ENCODE measurements around the gene HTR3B.
"Not testable (repeated sequence)": the region's sequence is repeated elsewhere in the genome, so short reads cannot be mapped to it uniquely, and the experiment has no call there.

The HTR3B gene, protein sequence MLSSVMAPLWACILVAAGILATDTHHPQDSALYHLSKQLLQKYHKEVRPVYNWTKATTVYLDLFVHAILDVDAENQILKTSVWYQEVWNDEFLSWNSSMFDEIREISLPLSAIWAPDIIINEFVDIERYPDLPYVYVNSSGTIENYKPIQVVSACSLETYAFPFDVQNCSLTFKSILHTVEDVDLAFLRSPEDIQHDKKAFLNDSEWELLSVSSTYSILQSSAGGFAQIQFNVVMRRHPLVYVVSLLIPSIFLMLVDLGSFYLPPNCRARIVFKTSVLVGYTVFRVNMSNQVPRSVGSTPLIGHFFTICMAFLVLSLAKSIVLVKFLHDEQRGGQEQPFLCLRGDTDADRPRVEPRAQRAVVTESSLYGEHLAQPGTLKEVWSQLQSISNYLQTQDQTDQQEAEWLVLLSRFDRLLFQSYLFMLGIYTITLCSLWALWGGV

DNA sequence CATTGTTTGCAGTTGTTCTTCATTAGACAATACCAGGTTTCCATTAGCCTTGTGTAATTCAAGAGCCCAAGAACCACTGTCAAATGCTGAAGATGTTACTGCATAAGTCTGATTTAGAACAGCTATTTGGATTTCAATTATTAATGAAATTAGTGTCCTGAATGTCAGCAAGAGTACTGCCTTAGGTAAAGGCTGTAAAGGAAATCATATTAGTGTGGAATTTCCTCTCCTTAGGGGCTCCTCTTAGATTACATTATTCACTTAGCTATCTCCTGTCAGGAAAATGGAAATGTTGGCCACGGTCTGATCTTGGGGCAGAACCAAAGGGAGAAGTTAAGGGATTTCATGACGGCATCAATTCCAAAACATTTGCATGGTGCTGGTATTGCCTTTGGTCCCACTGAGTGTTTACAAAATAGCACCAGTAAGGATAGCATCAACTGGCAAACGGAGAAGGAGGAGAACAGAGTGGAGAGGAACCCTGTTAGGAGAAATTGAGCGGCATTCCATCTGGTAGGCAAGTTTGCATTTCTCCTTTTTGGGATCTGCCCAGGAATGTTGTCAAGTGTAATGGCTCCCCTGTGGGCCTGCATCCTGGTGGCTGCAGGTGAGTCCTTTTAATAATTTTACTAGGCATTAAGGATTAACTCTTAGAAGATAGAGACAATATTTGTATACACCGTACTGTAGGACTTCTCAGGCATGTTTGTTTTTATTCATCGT lies at the start of gene HTR3B:
TSS of gene HTR3B (plus strand) at position 418 of the 723 bp plus-strand sequence. CDS start at position 556, 138 bp downstream.
- DNase-seq (ENCODE audit: low read depth in 2 of 2): no peak

DNA sequence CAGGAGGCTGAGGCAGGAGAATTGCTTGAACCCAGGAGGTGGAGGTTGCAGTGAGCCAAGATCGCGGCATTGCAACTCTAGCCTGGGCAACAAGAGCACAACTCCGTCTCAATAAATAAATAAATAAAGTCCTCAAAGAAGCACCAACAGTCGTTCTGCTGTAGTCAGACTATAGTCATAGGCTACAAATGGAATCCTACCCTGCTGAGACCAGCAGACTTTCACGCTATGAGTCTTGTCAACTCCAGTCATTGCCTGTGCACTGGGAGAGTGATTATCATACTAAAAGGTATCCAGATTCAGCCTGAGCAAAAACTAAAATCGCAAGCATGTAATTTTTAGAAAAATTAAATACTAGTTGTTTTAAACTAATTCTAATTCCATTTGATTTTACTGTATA lies 48.8 kb upstream of the HTR3B start:
- DNase-seq (ENCODE audit: low read depth in 2 of 2): no peak

DNA sequence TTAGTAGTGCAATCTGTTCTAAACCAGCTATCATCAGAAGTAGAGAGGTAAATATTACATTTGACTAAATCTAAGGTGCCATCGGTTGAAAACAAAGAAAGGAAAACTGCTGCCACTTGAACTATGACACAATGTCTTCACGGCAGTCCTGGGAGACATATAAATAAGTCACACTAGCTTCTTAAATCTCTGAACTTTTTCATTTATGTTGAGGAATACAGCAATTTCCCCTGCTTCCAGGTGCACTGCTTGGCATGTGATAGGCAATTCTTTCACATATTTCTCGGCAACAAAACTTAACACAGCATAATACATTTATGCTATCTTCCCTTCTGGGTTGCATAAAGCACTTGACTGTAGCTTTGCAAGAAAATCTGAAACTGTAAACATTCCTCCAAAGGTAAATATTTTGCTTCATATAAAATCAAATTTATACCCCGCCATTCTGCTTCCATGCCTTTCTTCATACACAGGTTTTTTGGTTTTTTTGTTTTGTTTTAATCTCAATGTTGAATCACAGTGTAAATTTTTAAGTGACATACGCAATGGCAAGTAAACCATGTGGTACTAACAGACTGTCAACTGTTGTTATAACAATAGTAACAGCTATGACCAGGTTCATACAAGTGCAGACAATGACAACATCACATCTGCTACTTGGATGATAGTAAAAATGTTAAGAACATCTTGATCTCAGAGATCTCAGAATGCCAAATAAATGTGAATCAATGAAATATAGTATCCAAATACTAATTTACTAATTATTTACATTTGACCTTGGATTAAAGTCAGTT lies 47.4 kb upstream of the HTR3B start:
- DNase-seq (ENCODE audit: low read depth in 2 of 2): no peak

DNA sequence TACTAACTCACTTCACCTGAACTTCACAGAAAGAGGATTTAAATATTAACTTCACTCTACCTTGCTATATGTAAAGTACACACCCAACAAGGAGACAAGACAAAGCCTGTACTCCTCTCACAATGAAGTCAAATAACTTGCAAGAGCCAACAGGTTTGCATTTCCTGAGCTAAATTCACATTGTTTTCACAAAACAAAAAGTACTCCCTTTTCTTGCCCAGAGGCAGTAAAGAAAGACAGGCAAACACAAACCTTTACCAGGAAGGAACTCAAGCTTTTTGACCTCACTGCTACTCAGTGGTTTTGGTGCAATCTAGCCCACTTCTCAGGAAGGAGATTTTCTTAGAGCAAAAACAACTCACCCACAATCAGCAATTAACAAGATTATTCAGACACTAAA lies 44.9 kb upstream of the HTR3B start:
- DNase-seq (ENCODE audit: low read depth in 2 of 2): no peak

DNA sequence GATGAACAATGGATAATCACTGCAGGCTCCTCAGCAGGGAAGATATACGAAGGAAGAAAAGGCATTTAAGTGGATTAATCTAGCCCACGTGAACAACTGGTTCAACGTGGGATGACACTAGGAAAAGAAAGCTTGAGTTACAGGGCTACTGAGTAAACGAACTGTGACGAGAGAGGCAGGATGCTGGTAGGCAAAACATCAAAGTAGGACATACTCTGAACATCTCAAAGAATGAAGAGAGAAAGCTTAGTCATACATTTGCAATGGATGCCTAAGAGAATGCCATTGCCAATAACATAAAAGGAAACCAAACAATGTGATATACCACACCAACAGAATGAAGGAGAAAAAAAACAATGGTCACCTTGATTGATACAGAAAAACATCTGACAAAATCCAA lies 42.2 kb upstream of the HTR3B start:
- no peak for DNase-seq (ENCODE audit: low read depth in 2 of 2)

DNA sequence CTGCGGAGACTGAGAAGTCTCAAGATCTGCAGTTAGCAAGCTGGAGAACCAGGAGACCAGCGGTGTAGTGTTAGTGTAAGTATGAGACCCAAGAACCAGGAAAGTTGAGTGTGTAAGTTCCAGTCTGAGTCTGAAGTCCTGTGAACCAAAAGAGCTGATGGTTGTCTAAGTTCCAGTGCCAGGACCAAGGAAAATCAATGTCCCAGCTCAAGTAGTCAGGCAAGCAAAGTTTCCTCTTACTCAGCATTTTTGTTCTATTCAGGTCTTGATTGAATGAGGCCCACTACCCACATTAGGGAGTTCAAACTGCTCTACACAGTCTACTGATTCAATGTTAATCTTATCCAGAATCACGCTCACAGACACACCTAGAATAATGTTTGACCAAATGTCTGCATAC lies 40.2 kb upstream of the HTR3B start:
- DNase-seq (ENCODE audit: low read depth in 2 of 2): no peak

DNA sequence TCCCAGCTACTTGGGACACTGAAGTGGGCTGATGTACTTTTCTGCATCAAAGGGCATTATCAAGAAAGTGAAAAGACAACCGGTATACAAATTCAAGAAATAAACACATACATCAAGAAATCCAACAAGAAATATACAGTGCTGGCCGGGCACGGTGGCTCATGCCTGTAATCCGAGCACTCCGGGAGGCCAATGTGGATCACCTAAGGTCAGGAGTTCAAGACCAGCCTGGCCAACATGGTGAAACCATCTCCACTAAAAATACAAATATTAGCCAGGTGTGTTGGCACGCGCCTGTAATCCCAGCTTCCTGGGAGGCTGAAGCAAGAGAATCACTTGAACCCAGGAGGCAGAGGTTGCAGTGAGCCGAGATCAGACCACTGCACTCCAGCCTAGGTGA lies 38.7 kb upstream of the HTR3B start:
- DNase-seq (ENCODE audit: low read depth in 2 of 2): no peak

DNA sequence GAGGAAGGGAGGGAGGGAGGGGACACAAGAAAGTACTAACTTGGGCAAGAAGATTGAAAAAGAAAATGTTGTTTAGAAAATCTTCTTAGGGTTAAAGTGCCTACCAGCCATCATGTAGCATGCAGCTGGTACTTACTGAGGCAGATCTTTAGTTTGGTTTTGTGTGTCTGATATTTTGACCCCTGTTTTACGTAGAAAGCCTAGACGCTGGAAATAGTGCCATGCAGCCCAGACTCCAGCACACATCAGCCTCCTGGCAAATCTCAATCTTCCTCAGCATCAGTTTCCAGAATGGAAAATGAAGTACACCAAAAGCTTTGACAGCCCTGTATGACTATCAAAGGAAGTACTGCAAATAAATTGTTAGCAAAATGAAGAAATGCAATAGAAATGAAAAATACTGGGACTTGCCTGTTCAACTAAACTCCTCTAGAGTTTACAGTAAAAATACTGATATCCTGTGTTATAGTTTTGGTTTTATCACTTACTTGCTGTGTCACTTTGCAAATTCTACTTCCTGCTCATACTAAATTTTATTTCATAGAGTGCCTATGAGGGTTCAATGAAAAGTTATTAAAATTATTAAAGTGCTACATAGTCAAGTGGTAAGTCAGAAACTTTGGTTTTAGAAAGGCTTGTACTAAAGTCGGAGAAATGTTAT lies 36.6 kb upstream of the HTR3B start:
- DNase-seq (ENCODE audit: low read depth in 2 of 2): no peak

DNA sequence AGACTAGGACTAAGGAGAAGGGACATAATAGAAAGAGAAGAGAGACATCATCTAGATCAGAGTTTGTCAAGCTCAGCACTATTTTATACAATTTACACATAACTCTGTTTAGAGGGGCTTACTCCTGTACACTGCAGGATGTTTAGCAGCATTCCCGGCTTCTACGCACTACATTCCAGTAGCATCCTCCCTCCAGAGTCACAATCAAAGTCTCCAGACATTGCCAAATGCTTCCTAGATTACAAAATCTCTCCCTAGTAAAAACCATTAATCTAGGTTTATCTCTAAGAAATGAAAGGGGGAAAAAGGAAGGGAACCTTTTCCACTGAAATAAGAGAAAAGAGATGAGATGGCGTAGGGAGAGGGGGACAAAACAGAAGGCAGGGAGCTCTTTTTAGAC lies 33.3 kb upstream of the HTR3B start:
- DNase-seq (ENCODE audit: low read depth in 2 of 2): no peak

DNA sequence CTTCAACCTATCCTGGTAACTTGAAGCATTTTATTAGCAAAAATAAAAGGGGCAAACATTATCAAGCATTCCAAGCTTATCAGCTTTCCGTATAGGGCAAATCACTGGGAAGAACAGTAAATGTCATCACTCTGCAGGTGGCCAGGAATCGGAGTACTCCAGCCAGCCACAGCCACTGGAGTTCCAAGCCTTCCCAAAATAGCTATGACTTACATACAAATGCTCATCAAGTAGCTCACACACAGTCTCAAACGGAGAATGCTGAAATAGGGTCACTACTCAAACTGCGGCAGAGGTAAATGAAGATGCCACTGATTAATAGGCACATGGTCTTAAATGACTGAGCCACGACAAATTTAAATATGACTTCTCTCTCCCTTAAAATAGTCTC lies 31.4 kb upstream of the HTR3B start:
- no peak for DNase-seq (ENCODE audit: low read depth in 2 of 2)

DNA sequence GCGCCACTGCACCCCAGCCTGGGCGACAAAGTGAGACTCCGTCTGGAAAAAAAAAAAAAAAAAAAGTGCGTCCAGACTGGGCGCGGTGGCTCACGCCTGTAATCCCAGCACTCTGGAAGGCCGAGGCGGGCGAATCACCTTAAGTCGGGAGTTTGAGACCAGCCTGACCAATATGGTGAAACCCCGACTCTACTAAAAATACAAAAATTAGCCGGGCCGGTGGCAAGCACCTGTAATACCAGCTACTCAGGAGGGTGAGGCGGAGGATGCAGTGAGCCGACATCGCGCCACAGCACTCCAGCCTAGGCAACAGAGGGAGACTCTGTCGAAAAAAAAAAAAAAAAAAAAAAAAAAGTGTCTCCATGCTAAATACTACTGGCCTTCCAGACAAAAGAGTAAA lies 30.5 kb upstream of the HTR3B start:
- DNase-seq (ENCODE audit: low read depth in 2 of 2): no peak

DNA sequence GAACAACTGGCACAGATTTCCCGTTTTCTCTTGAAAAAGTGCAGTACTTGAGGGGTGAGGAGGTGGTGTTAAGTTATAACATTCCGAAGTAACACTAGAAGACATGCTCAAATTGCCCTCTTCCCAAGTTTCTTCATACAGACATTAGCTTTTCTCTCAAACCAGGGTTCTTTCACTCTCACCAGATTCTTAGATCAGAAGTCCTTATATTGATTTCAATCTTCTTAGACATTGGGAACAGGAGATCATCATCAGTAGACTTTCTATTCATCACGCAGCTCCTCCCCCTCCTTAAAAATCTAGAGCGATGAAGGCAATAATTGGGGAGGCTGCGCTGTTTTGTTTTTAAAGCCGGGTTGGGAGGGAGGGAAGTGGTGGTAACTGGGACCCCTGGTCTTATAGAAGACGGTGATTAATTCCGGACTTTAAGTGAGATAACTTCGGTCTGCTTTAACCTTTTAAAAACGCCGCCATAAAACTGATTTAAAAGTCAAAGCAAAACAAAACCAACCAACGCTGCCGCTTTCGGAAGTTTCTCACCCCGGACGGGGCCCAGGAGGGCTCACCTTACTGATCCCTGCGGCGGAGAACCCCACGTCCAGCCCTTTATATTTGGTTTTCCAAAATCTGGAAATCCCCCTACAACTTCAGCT lies 29.9 kb upstream of the HTR3B start:
- DNase-seq (ENCODE audit: low read depth in 2 of 2): no peak

DNA sequence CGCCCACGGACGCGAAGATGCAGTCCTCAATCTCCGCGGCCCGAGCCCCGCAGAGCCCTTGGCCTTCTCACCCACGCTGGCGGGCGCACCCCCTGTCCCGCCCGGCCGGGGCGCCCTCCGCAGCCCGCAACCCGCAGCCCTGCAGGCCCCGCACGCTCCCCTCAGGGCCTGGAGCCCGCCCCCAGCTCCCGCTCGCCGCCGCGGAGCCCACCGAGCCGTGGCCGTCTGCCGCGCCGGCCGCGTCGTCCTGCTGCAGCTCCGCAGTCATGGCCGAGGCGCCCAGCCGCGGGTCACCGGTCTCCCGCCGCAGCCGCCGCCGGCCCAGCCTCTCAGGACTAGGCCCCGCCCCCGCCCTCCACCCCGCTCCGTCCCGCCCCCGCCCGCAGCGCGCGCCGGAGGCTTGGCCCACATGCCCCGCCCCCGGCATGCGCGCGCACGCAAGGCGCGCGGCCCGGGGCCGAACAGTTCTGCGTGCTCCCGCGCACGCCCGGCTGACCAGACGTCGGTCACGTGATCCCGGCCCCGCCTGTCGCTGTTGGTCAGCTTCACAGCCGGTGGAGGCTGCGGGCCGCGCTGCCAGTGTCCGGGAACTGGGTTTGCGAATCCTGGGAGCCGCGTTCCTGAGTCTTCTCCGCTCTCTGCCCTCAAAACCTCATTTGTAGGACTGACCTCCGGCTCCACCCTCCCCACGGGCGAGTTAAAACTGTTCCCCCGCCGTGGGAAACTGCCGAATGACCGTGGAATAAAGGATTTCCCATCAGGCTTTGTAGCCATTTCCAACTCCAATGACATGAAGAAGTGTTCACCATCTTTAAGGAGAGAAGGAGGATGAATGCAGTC lies 29.1 kb upstream of the HTR3B start, which contains the start of gene USP28:
TSS of gene USP28 (minus strand) at position 339 of the 840 bp plus-strand sequence. CDS start at position 268, 71 bp downstream.
- peak; percentile 72 to 79 for DNase-seq (ENCODE audit: low read depth in 2 of 2)

DNA sequence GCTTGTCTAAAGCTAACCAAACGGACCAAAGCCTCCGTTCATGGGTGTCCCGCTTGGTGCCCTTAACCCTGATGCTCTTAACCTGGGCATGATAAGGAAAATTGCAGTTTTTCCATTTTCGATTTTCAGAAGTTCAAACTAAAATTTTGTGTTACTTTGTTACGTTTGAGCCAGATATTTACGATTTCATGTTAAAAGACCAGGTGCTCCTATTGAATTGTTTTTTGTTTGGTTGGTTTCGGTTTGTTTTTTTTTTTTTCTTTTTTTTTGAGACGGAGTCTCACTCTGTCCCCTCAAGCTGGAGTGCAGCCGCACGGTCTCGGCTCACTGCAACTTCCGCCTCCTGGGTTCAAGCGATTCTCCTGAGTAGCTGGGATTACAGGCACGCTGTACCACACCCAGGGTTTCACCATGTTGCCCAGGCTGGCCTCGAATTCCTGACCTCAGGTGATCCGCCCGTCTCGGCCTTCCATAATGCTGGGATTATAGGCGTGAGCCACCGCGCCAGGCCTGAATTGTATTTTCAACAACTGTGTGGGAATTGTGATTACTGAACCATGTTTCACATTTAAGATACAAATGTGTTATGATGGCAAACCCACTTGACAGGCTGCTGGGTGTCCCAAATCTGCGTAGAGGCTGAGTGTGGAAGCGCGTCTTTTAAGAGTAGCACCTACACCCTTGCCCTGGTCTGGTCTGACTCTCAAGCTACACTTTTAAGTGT lies 28.4 kb upstream of the HTR3B start:
- no peak for DNase-seq (ENCODE audit: low read depth in 2 of 2)

DNA sequence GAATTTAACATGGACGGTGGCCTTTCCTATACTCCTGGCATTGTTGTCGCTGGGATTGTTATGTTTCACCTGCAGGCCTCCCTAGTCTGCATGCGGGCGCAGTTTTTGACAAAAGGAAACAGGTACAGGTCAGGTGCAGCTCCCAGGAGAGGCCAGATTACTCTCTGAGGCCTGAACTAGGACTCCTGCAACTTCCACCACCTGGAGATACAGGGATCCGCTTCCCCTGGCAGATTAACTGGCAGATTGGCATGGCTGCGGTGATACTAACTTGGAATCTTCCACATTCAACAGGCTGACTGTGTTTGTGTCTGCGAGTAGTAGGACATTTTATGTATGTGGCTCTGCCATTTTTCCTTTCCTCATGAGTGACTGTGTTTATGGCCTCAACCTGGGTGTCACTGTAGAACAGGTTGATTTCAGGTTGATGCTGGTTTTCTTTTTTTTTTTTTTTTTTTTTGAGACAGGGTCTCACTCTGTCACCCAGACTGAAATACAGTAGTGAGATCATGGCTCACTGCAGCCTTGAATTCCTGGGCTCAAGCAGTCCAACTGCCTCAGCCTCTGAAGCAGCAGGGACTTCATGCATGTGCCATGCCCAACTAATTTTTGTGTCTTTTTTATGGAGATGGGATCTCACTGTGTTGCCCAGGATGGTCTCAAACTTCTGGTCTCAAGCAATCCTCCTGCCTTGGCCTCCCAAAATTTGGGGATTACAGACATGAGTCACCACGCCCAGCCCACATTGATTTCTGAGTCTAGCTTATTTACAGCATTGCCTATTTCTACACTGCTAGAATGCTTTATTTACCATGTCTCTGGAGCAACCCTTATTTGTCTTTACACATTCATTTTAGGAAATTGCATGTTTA lies 27.6 kb upstream of the HTR3B start:
- DNase-seq (ENCODE audit: low read depth in 2 of 2): no peak

DNA sequence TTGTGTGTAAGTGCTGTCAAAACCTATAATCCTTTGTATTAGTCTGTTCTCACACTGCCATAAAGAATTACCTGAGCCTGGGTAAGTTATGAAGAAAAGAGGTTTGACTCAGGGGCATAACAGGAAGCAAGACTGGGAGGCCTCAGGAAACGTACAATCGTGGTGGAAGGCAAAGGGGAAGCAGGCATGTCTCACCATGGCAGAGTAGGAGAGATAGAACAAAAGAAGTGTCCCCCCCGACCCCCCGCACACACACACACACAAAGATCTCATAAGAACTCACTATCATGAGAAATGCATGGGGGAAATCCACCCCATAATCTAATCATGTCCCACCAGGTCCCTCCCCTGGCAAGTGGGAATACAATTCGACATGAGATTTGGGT lies 26.9 kb upstream of the HTR3B start:
- DNase-seq (ENCODE audit: low read depth in 2 of 2): no peak

DNA sequence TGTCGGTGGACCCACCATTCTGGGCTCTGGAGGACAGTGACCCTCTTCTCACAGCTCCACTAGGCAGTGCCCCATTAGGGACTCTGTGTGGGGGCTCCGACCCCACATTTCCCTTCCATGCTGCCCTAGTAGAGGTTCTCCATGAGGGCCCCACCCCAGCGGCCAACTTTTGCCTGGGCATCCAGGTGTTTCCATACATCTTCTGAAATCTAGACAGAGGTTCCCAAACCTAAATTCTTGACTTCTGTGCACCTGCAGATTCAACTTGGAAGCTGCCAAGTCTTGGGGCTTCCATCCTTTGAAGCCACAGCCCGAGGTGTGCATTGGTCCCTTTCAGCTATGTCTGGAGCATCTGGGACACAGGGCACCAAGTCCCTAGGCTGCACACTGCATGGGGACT lies 25.1 kb upstream of the HTR3B start:
- not testable (repeated sequence) for DNase-seq (ENCODE audit: low read depth in 2 of 2)

DNA sequence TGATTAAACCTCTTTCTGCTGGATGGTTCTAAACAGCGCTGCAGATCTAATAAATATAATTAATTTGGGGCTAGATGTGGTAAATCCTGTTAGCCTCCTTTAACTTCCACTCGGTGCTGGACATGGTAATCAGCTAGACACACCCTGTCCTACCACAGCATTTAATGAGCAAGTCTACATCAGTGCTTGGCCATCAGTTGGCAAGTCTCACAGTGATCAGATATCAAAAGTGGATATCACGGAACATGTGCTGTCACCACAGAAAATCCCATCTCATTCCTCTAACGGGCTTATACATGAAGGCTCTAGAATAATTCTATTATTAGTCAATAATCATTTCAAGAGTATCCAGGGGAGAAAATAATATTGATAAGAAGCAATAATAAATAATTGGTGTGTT lies 23.6 kb upstream of the HTR3B start:
- no peak for DNase-seq (ENCODE audit: low read depth in 2 of 2)

DNA sequence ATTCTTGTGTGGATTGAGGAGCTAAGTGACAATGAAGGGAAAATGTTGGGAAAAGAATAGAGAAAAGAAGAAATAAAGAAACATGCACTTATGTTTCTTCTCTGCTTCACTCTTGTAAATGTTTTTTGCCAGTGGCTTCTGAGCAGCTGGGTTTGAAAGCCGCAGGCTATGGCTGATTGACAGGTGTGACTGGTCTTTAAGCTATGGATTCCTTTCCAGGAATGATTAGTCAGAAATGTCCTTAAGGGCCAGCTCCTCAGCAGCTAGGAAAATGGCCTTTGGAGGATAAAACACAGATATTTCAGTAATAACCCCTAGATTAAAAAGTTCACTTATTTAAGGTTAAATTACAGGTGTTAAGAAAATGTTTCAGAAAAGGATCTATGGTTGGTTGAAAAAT lies 22.7 kb upstream of the HTR3B start:
- DNase-seq (ENCODE audit: low read depth in 2 of 2): no peak

Data from stimulated activated CD4-positive, alpha-beta T cell treated with anti-CD3 and anti-CD28 coated beads, Interleukin-4, amount 100 ng/mL, for 48 hours (primary cell).